Measurements from ENCODE around the gene NRN1.
"Not testable (repeated sequence)": the region's sequence is repeated elsewhere in the genome, so short reads cannot be mapped to it uniquely, and the experiment has no call there.

Gene NRN1, protein sequence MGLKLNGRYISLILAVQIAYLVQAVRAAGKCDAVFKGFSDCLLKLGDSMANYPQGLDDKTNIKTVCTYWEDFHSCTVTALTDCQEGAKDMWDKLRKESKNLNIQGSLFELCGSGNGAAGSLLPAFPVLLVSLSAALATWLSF

DNA sequence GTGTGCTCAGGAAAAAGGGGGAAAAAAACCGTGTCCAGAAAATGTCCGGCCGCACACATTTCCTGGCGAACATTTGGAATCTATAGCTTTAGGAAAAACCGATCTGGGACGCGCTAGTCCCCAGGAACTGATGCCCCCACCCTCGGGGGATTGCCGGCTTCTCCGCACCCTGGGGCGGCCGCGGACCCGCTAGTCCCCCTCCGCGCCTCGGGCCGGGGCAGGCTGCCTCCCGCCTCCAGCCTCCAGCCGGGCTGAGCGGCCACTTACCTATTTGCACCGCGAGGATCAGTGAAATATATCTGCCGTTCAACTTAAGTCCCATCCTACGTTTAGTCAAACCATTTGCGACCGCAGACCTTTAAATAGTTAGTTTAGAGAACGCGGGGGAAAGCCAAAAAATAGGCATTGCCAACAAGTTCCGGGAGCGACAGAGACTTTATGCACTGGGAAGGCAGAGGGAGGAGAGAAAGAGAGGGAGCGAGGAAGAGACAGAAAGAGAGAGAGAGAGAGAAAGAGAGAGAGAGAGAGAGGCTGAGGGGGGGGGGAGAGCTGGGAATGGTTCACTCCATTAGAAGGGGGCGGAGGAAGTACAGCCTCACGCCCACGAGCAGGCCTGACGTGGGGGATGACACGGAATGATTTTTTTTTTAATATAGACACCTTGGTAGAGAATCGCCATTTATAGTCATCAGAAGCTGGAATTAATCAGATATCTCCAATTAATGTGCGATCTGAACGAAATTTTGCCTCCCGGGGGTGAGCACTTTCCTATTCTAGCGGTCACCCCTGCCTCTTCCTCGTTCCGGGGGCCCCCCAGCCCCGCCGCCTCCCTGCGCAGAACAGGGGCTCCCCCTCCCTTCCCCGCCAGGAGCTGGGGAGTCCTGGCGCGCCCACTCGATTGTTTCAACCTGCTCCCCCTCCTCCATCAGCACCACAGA is at the start of gene NRN1:
TSS of gene NRN1 (minus strand) at position 498 of the 938 bp plus-strand sequence. CDS start at position 322, 176 bp downstream.
- no peak for DNase-seq

DNA sequence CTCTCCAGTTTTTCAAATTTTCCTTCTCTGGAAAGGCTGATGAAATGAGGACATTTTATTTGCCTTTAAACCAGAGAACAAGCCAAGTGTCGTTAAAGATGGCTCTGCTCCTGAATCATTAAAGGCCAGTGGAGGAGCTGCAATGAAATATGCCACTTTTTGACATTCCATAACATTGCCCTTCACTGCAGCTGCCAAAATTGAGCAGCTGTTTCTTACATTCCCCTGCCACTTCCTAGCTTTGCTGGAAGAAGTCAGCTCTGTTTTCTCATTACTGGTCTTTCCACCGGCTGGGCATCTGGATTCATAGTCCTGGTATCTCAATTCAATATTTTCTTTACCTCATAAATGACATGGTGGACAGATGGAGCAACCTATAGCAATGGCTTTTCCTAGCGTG is 45.5 kb upstream of the NRN1 start:
- no peak for DNase-seq

DNA sequence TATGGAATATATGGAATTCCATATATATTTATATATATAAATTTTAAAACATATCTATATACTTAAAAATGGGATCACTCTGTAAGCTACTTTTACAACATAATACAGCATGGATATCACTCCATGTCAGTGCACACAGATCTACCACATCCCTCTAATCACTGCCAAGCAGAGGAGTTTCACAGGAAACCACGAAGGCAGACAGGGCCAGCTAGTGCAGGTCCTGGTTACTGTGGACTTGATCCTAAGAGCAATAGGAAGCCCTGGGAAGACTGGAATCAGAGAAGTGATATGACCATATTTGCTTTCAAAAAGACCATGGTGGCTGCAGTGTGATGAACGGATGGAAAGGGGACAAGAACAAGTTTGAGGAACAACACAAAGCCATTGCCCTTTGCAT is 40.0 kb upstream of the NRN1 start:
- DNase-seq, result no peak

DNA sequence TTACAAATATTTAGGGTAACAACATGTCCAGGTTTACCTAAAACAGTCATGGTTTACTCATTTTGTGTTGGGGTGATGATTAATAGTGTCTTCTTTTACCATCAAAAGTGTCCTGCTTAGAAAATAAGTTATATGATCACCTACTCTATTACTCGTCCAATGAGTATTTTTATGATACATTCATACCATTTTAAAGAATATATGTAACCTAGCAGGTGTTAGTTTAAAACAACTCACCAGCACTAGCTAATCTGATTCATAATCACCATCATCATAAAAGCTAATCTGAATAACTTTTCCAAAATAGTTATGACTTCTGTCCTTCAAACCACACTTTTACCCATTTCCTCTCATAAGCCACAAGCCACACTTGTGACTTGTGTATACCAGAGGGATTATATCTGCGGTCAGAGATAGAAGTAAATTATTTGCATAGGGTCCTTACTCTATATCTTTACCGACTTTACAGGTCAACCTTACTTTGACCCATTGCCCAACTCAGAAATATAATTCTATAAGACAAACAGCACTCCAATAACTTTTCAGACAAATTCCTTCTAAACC is 33.3 kb upstream of the NRN1 start:
- DNase-seq, result no peak

DNA sequence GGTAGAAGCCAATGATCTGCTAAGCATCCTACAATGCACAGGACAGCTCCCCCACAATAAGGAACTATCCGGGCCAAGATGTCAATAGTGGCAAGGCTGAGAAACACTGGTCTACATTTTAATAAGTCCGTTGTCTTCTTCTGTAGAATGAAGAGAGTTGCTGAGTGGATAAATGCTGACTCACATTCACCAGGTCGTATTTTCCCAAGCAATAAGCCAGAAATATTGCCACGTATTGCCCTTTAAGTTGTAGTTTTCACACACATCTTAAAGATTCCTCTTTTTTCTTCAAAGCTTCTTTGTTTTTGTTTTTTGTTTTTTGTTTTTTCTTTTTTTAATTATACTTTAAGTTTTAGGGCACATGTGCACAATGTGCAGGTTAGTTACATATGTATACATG is 30.5 kb upstream of the NRN1 start:
- DNase-seq, result no peak

DNA sequence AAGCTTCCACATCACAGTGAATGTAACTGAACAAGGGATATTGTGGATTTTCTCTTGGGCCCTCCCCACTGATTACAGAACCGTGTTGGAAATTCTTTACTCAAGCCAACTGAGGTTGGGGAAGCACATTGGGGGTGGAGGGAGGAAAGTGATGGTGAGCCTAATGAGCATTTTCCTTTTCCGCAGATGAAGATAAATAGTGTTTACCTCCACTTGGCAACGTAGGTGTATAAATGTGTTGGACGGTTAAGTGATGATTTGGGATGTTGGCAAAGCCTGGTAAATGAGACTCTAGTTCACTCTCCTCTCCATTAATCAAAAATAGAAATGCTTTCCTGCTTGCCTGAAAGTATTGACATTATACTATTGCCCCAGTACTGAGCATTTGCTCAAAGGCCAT is 27.1 kb upstream of the NRN1 start:
- DNase-seq, result no peak

DNA sequence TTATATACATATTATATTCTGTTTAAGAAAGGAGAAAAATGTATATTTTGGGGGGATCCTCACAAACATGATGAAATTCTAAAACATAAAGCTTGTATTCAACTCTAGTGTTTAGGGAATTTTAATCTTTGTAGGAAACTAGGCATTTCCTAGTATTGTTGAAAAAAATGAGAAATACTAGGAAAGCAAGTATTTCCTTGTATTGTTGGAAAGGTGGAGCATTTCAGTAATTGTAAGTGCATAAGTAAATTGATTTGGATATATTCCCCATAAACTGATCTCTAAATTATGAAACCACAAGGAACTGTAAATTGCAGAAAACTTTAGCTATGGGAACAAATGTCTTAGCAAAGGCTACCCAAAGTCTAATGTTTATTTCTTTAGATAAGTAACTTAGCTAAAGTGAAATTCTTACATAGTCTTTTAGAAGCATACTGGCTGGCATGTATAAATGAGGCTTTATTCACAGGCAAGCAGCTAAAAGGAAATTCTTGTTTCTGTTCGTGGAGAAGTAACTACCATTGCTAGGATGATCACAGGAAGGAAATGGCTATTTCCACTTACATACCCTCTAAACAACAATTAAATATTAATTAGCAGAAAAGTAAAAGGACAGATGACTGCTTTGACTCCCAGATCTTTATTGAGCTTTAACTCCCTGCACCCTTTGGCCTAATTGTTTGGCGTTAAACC is 19.9 kb upstream of the NRN1 start:
- no peak for DNase-seq

DNA sequence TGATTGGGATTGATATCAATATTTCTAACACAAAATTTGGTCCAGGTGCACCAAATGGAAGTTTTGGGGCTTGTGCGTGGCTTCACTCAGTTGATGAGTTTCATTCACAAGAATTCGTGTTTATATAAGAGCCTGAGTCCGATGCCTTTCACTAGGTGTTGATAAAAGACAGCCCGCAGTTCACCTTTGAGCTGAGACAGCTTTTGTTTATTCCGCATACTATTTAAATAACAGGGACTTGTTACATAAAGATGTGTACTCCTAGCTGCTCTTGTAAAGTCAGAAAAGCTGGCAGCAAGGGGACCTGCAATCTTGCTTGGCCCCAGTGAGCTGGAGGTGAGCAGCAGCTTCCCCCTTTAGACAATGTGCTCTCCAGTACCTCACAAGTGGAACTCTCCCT is 19.0 kb upstream of the NRN1 start:
- no peak for DNase-seq

DNA sequence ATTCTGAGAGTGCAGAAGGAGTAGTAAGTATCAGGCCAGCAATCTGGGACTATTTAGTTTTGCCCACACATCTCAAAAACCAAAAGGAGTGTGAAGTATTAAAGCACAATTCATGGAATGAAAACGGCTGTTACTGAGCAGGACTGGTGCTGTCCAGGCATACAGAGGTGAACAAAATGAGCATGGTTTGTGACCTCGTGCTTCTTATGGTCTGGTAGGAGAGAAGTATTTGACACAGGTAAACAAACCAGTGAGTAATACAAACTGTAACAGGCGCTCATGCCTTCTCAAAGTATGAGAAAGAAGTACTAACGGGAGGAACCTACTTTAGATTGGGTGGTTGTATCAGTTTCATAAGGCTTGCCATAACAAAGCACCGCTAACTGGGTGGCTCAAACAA is 17.5 kb upstream of the NRN1 start:
- no peak for DNase-seq

DNA sequence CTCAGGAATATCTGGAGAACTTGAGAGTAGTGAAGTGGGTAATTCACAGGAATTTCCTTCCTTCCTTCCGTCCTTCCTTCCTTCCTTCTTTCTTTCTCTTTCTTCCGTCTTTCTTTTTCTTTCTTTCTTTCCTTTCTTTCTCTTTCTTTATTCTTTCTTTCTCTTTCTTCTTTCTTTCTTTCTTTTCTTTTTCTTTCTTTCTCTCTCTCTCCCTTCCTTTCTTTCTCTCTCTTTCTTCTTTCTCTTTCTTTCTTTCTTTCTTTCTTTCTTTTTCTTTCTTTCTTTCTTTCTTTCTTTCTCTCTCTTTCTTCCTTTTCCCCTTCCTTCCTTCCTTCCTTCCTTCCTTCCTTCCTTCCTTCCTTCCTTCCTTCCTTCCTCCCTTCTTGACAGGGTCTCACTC is 16.1 kb upstream of the NRN1 start:
- not testable (repeated sequence) for DNase-seq

DNA sequence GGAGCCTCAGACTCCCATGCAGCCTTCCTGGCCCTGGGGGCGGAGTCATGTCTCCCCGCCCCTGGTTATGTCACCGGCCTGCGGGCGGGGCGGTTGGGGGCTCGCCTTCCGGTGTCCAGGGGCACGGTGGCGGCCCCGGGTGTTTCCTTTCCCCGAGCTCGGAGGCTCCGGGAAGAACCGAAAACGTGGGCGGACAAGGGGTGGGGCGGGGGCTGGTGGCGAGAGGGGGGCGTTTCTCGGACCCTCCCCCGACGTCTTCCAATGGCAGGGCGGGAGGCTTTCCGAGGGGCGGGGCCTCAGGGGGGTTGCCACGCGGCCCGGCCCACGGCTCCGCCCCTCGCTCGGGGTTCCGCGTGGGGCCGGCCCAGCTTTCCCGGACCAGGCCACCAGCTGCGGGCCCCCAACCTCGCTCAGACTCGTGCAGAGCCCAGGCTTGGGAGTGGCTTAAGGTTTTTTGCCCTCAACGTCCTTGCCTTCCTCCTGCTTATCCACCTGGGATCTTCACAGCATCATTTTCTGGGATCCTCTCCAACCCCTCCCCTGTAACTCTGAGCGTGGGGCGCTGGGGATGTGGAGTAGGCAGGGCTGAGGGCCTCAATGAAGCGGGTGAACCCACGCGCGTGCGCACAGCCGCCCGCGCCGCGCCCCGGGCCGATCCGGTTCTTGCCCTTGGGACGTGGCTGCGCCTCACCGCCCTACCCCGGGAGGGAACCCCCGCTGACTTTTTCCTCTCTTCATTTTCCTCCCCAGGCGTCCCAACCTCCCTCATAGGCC is 2.1 kb upstream of the NRN1 start:
- DNase-seq, result peak; percentile 73

DNA sequence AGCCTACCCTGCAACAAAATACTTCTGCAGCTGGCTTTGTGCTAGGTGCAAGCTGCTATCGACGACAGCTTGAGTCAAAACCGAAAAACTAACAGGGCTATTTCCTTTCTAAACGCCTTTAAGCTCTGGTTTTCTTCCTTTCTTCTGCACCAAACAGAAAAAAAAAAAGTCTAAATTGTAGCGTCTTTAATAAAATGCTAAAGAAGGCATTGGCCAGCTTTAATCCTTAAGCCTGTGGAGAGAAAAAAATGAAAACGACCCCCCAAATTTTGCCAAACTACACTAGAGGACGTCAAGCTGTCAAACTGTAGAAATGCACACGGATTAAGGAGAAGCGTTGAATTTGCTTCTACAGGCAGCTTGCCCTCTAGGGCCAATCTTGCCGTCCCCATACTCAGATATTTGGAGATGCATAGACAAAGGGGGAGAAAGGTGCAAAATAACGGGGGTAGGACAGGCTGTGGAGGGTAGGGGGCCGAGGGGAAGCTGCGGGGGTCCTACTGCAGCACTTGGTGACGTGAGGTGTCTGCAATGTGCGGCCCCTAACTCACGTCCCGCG is 1.4 kb upstream of the NRN1 start:
- DNase-seq, result no peak

DNA sequence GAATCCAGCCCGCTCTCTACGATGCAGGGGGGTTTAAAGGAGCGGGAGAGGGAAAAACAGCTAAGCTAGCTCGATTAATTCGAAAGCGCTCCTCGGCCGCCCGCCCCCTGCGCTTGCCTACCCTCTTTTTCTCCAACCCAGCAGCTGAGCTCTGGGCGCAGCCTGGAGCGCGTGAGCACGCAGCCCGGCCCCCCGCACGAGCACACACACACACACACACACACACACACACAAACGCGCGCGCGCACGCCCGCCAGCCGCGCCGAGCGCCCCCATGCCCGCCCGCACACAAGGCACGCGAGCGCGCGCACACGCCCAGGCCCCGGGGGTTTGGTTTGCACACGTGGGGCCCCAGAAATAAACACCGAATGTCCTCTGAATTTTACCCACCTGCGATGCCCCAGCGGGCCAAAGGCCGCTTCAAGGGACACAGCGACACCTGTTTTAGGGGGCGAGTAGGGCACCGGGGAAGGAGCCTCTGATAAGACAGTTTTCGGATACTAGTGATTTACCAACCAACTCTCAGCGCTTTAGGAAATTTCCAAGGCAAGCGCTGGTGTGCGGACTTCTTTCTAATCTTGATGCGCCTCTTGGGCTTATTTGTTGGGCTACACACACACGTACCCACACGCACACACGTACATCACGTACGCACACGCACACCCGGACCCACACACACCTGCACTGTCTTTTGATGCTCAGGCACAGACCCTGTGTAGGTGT is 802 bp upstream of the NRN1 start:
- peak; percentile 55 for DNase-seq

DNA sequence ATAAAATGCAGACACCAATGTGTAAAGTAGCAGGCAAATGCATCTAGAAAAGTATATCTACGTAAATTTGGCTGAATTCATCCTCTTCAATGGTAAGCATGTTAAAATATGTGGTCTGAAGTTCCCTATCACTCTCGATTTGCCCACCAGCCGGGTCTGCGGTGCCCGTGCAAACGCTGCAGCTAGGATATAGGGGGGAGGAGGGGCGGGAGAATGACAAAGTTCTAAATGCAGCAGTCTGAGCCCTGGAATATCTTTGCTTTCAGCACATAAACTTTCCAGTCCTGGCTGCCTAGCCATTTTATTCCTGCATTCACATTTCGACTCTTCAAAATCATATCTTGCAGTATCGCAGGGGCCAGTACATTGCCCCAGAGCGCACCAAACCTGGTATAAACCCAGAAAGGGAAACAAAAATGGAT is 708 bp downstream of the NRN1 start:
- DNase-seq, result no peak

DNA sequence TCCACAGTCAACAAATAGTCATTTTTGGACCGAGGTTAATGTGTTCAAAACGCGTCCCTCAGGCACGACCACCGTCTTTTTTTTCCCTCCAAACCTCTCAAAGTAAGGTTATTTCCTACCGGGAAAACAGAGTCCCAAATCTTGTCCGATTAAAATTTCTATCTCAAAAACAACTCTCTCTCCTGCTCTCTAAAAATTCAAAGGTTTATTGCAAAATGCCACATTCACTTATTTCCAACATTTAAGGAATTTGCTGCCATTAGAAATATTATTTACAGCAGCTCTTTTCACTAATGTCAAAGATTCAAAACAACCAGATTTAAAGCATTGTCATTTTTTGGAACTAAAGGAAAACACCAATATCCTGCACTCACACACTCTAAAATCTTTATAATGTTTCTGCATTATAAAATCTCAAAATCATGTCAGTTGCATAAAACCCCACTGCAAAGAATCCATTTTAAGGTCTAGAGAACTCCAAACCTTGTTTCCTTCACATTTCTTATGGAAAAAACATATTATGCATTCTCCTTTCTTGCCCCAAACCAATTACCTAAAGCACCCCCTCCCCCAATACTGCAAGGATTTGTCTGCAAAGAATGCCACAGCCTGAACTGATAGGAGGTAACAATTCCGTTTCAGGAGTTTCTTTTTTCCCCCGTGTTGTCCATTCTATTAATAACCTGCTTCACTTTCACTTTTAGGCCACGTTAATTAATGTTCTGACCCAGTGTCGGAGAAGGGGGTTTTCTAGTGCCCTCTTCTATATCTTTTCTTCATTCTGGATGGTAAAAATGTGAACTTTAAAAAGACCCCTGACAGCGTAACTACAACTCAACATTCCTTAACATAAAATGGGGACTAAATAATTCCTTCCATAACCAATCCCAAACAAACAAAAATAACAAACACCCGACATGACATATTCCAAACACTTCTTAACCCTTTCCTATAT is 1.4 kb downstream of the NRN1 start:
- DNase-seq, result no peak

DNA sequence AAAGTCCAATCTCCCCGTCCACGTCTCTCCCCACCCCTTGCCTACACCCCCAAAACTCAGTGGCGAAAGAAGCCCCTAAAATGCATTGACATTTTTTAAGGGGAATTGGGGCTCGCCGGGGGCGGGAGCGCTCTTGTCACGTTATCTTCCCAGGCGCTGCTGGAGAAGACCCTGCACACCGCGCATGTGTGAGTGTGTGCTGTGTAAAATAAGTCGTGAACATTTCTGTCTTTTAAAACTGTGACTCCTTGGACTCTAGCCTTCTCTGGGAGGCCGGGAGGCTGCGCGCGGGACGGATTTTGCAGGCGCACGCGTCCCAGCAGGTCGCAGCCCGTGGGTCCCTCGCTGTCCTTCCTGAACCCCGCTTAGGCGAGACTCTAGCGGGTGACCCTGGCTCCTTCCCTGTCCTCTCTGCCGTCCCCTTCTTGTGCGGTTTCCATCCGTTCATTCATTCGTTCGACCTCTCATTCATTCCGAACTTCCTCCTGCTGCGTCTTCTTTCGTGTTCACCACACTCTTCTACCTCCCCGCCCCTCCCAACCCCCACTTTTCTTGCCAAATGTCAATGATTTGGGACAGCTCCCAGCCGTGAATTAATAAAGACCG is 2.2 kb downstream of the NRN1 start:
- no peak for DNase-seq

DNA sequence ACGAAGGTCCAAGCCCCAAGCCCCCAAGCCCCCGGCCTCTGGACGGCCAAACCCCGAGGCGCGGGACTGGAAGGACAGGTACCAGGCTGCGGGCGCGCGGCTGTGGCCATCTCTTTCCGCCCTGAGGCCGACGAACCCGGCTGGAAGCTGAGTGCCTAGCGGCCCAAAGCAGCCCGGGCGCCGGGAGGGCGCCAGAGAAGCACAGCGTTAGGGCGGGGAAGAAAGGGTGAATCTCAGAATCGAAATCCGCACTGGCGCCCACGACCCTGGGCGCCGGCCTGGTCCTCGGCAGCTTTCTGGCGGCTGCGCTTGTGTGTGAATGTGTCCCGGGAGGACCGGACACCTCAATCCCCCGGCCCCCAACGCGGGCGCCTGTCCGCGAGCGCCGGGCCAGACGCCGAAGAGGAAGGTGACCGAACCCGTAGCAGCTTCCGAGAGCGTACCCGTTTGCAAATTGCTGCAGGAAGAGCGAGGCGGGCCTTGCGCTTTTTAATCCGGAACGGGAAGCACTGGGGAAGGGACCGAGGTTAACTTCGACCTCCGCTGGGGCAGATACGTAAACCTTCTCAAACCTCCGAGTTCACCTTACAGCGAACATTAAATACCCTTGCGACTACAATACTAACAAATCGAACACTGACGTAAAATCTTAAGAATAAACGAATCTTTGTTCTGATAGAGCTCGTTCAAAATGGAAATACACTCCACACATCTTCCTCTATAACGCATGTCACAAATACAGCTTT is 2.9 kb downstream of the NRN1 start:
- DNase-seq, result no peak

DNA sequence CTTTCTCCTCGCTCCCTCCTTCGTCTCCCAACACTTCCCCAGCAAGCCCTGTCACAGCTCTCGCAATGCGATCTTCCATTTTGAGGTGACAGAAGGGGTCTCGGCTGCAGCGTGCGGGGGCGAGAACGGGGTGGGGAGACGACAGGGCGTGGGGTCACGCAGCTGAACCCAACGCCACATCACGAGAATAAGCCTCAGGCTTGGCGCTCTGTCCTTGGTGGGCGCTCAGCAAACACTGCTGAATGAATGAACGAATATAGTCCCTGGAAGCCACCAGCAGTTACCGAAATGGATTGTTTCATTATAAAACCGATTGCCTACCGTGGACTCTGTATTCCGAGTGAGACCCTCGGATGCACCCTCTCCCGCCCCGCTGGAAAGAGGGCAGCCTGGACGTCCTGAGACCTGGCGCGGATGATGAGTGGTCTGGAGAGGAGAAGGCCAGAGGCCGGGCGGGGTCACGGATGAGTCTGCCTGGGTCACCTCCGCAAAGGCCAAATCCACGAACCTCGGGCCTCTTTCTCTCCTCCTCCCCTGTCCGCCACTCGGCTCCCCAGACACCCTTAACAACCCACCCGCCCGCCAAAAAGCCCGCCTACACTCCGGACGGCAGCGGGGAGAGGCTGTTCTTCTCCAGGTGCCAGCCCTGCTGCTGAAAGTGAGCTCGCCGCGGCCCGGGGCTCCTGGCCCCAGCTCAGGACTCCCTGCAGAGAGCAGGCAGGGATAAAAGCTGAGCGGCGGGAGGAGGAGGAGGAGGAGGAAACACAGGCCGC is 3.7 kb downstream of the NRN1 start:
- DNase-seq, result no peak
